MCF 10A (cell line): Measurements from ENCODE around the gene MAML2. TPM values are rescaled to one million over a fixed set of nuclear protein-coding genes. Genes with fewer than 3 reads are reported as not detected.

Source experiments
- BruUV-seq: library from RNA; stranded (reverse); fragments of 400-500 nt; replicated peaks from 2 replicates; lab custom pipeline; 2021; lab: Mats Ljungman, UMichigan
- CTCF ChIA-PET: fragments of 300-600 bp; sonication (Branson Sonifier 250); formaldehyde crosslinking; extraction: SDS; loops from one replicate; lab custom pipeline; 2021; ENCODE audit warnings: antibody characterized with exemption, inconsistent platforms; lab: Yijun Ruan, JAX
- POLR2A ChIA-PET: fragments of 300-600, 350-650 bp; sonication (Branson Sonifier 250); formaldehyde crosslinking; extraction: SDS; loops from one replicate; lab custom pipeline; 2020; ENCODE audit warnings: antibody characterized with exemption, inconsistent platforms; lab: Yijun Ruan, JAX
- DNase-seq: peaks from one replicate; pipeline ENCODE4 v3.0.0-alpha.2; 2018; ENCODE audit not compliant: unreplicated experiment
- H3K27ac Mint-ChIP-seq: one replicate; pipeline ENCODE4 v1.8.0; 2022; ENCODE audit warnings: mild to moderate bottlenecking, low read depth, mixed read lengths; ENCODE audit not compliant: unreplicated experiment
- H3K27me3 Mint-ChIP-seq: one replicate; pipeline ENCODE4 v1.8.0; 2022; ENCODE audit warnings: mixed read lengths; ENCODE audit not compliant: insufficient read depth, unreplicated experiment
- H3K36me3 Mint-ChIP-seq: one replicate; pipeline ENCODE4 v1.8.0; 2022; ENCODE audit warnings: mild to moderate bottlenecking, moderate library complexity, mixed read lengths; ENCODE audit not compliant: insufficient read depth, unreplicated experiment
- H3K4me1 Mint-ChIP-seq: one replicate; pipeline ENCODE4 v1.8.0; 2022; ENCODE audit warnings: mixed read lengths; ENCODE audit not compliant: insufficient read depth, unreplicated experiment
- H3K4me3 Mint-ChIP-seq: one replicate; pipeline ENCODE4 v1.8.0; 2022; ENCODE audit warnings: mild to moderate bottlenecking, moderate library complexity, mixed read lengths; ENCODE audit not compliant: unreplicated experiment
- H3K9me3 Mint-ChIP-seq: one replicate; pipeline ENCODE4 v1.8.0; 2022; ENCODE audit warnings: mixed read lengths; ENCODE audit not compliant: unreplicated experiment
- CTCF ChIP-seq: fragments of 200-600 bp; IDR thresholded peaks from one replicate; pipeline ENCODE4 v1.8.0; 2022; ENCODE audit warnings: antibody characterized with exemption, mild to moderate bottlenecking; ENCODE audit not compliant: unreplicated experiment
- intact Hi-C: fragments of 100-400 bp; cut with micrococcal nuclease; formaldehyde crosslinking; loops from 2 replicates; pipeline ENCODE4 v1.14.1; 2022
- total RNA-seq: library from RNA; stranded (reverse); gene quantifications from 2 replicates; pipeline ENCODE4 v1.2.3, GENCODE V29; 2022

Gene MAML2
- total RNA-seq, 1 experiment from 2014 or later = 8.6 TPM

DNA sequence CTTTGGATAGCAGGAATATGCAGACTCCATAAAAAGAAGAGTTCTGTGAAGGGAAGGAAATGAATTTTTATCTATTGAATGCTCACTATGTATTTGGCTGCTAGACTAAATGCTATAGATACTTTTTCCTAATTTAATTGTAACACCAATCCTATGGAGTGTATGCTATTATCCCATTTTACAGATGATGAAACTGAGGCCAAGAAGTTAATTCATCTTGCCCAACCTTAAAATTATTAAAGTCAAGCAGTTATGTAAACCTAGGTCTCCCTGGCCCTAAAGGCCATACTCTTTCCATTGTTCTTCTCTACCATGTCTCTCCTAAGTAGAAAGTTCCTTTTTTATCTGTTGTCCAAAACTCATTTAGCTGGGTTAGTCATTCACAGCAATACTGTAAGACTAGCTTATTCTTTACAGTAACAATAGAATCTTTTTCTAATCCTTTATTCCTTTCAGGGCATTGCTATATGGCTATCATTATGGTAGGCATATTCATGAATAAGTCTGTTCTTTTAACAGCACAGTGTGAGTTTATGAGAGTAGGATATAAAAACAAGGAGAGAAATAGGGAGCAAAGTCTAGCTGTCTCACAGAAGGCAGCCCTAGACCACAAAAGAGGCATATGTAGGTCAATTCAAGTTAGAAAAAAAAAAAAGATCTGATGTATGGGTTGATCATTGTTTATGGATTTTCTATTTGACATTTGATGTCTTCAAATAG lies 50.5 kb downstream of the MAML2 start:
- TF ChIP-seq CTCF = no peak
- Mint-ChIP-seq H3K9me3 (no peaks in the 10 kb centered on the region), H3K4me3 (no peak overlapping the region), H3K4me1 (peaks cover 9% of the 10 kb centered on the region), H3K36me3 (peaks cover 7% of the 10 kb centered on the region), H3K27me3 (no peaks in the 10 kb centered on the region), H3K27ac (peak overlapping the region; percentile 32)
- DNase-seq = no peak
- ChIA-PET CTCF (no interaction called here), POLR2A (no interaction called here)
- no TSS peak for BruUV-seq
- intact Hi-C loops = no loop called here

DNA sequence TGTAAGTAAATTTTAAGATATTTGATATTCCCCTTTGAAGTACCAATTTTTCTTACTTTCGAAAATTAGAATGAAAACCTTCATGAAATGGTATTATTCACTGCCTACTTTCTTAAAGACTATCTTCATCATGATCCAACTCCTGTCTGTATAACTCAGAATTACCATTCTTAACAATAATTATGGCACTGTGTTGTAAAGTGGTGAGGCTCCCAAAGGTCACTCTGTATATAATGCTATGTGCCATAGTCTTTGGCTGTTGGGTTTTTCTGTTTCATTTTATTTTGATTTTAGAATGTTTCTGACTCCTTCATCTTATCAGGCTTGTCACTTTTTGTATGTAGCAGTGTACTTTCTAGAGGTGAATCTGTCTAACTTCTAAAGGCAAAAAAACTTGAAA lies 52.4 kb downstream of the MAML2 start:
- POLR2A ChIA-PET = interaction anchor here (1.3 kb wide), 1 partner anchor 11 kb away, joined by 3 read pairs; no protein-coding TSS in a partner anchor
- peaks cover 2% of the 10 kb centered on the region for H3K36me3 Mint-ChIP-seq
- no TSS peak for BruUV-seq
- no peak for DNase-seq
- H3K9me3 Mint-ChIP-seq = no peaks in the 10 kb centered on the region
- intact Hi-C loops = no loop called here
- no peak overlapping the region for H3K4me3 Mint-ChIP-seq
- CTCF ChIA-PET = no interaction called here
- H3K4me1 Mint-ChIP-seq = peaks cover 9% of the 10 kb centered on the region
- no peaks in the 10 kb centered on the region for H3K27me3 Mint-ChIP-seq
- no peak overlapping the region for H3K27ac Mint-ChIP-seq
- no peak for TF ChIP-seq CTCF

DNA sequence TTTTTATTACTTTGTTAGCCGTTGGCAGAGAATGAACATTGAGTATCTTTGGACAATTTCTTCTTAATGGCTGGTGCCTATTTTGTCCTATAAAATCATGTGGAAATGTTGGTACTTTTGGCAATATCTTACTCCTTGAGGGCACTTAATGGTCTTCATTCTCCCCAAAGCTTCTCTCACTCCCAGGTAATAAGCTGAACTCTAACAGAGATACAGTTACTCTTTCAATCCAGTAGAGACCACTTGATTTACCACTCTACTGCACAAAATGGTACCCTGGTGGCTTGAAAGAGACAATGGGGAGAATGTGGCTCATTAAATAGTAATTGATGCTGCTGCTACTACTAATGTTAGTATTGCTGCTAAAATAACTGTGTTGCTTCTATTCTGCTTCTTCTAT lies 53.0 kb downstream of the MAML2 start:
- intact Hi-C loops = no loop called here
- Mint-ChIP-seq H3K27ac (no peak overlapping the region), H3K4me1 (peaks cover 9% of the 10 kb centered on the region), H3K36me3 (no peaks in the 10 kb centered on the region), H3K4me3 (no peak overlapping the region), H3K9me3 (no peaks in the 10 kb centered on the region), H3K27me3 (no peaks in the 10 kb centered on the region)
- no peak for TF ChIP-seq CTCF
- ChIA-PET POLR2A (interaction anchor here (0.7 to 1.3 kb wide), 2 partner anchors 11 to 16 kb away, joined by 3 to 4 read pairs; no protein-coding TSS in a partner anchor), CTCF (no interaction called here)
- BruUV-seq = no TSS peak
- no peak for DNase-seq

DNA sequence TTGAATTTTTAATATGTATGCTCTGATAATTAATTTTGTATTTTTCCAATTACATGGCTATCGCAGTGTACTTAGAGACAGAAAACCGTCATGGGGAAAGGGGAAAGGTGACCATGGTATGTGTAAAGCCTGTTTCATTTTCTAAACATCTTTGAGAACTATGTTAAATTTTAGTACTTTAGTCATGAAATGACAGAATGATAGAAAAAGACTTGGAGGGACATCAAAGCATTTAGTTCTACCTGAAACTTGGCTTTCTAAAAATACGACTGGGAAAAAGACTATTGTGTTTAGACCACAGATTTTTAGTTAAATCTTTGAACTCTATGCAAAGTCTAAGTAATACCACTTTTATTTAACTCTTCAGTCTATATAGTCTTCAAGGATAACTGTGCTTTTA lies 54.1 kb downstream of the MAML2 start:
- no peak for TF ChIP-seq CTCF
- Mint-ChIP-seq H3K9me3 (no peaks in the 10 kb centered on the region), H3K36me3 (no peaks in the 10 kb centered on the region), H3K27ac (no peak overlapping the region), H3K27me3 (no peaks in the 10 kb centered on the region), H3K4me3 (no peak overlapping the region), H3K4me1 (peaks cover 8% of the 10 kb centered on the region)
- intact Hi-C loops = no loop called here
- no peak for DNase-seq
- no TSS peak for BruUV-seq
- POLR2A ChIA-PET = no interaction called here
- CTCF ChIA-PET = no interaction called here
